ENCODE data around the gene PKP4. TPM values are rescaled to one million over a fixed set of nuclear protein-coding genes. Genes with fewer than 3 reads are reported as not detected.

The PKP4 gene
- total and polyA plus RNA-seq, 11 donors = 17.6 to 66.7 (median 49.0) TPM

DNA sequence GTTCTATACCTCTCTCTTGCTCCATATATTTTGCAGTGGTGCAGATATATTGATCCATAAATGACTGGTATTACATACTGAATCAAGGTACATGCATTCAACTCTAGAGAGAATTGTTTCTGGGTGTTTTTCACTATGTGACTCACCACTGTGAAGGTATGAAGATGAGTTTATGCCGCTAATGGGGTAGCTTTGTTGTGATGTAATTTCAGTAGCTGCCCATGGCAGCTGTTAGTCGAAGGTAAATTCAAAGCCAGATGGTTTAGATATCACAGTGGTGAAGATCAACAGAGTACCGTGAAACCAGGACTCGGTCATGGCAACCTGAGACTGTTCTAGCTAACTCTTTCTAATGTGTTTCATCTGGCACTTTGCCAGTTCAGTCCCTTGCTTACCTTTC is 50.4 kb downstream of the PKP4 start:
- no peaks in the 10 kb centered on the region for H3K27me3 ChIP-seq
- H3K27ac ChIP-seq = no peak overlapping the region
- H3K4me3 ChIP-seq = no peak overlapping the region
- DNase-seq = no peak
- TF ChIP-seq, protein P1, sequence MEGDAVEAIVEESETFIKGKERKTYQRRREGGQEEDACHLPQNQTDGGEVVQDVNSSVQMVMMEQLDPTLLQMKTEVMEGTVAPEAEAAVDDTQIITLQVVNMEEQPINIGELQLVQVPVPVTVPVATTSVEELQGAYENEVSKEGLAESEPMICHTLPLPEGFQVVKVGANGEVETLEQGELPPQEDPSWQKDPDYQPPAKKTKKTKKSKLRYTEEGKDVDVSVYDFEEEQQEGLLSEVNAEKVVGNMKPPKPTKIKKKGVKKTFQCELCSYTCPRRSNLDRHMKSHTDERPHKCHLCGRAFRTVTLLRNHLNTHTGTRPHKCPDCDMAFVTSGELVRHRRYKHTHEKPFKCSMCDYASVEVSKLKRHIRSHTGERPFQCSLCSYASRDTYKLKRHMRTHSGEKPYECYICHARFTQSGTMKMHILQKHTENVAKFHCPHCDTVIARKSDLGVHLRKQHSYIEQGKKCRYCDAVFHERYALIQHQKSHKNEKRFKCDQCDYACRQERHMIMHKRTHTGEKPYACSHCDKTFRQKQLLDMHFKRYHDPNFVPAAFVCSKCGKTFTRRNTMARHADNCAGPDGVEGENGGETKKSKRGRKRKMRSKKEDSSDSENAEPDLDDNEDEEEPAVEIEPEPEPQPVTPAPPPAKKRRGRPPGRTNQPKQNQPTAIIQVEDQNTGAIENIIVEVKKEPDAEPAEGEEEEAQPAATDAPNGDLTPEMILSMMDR (IDR thresholded peaks at IDR 0.05) = no peak
- TF ChIP-seq POLR2A (IDR thresholded peaks at IDR 0.05) = no peak
- peaks cover 0 to 44% (median 15%) of the 10 kb centered on the region in 12 donors for H3K4me1 ChIP-seq
- no peak for ATAC-seq
- 86 to 94% (median 90%) methylated on average over 4 of the region's 4 CpGs for WGBS, 4 donors
- intact Hi-C loops (cut with DNase I) = no loop called here
- H3K9me3 ChIP-seq = no peaks in the 10 kb centered on the region
- no peaks in the 10 kb centered on the region for H3K36me3 ChIP-seq

DNA sequence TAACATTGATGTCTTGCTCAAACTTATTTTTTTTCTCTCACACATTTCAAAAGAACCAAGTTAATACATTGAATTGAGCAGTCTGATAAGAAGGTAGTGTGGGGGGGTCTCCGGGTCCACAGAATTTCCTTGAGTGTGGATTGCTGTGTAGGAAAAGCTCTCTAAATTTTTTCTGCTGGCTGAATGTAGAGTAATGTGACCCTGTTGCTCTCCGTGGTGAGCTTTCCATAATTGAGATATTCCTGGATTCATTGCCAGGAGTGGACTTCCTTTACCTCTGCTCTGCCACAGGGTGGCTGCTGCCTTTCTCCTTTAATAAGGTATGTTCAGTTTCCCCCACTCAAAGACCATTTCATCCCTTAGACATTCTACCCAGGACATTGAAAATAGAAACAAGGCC is 50.9 kb downstream of the PKP4 start:
- H3K27me3 ChIP-seq = no peaks in the 10 kb centered on the region
- intact Hi-C loops (cut with DNase I) = no loop called here
- no peaks in the 10 kb centered on the region for H3K9me3 ChIP-seq
- no peak overlapping the region for H3K27ac ChIP-seq
- H3K4me3 ChIP-seq = no peak overlapping the region
- H3K36me3 ChIP-seq = no peaks in the 10 kb centered on the region
- peaks cover 0 to 39% (median 15%) of the 10 kb centered on the region in 12 donors for H3K4me1 ChIP-seq
- ATAC-seq (no peak), DNase-seq (no peak)
- TF ChIP-seq, protein P1 (IDR thresholded peaks at IDR 0.05) = no peak
- no peak for TF ChIP-seq POLR2A (IDR thresholded peaks at IDR 0.05)
- WGBS, 4 donors = 54 to 75% (median 65%) methylated on average over 2 of the region's 2 CpGs

DNA sequence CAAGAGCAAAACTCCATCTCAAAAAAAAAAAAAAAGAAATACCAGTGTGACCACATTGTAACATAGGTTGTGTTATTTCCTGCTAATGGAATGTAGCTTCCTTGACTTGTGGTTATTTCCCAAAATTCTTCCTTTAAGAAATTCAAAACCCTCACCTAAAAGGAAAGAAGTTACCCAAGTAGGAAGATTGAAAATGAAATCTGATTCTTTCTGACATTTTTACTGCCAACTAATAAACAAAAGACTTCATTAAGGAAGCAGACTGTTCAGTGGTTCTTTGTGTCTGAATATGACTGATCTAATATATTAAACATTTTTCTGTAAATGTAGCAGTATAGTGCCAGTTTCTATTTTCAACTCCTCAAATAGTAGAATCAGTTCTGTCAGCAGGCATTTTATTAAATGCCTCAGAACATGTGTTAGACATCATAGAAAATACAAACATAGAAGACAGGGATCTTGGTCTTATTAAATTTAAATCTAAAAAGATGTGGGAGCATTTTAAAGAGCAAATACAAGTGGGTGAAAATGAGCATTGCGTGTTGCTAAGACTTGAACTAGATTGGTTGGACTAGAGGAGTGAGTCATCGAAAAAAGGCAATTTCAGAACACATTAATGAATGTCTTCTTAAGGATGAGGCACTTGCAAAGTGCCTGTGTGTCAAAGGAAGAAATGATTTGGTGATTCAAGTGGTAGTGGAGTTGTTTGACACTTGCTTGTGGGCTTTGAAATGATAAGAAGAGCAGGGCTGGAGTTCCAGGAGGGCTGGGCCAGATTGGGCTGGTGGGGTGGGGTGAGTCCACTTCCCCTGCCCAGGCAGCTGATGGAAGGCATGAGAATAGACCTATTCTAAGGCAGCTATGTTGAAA is 53.4 kb downstream of the PKP4 start:
- intact Hi-C loops (cut with DNase I) = no loop called here
- Histone ChIP-seq H3K4me3 (no peak overlapping the region), H3K36me3 (peaks cover 0 to 7% (median 0%) of the 10 kb centered on the region in 9 donors), H3K9me3 (no peaks in the 10 kb centered on the region), H3K27ac (no peak overlapping the region), H3K4me1 (peaks cover 0 to 23% (median 9%) of the 10 kb centered on the region in 12 donors), H3K27me3 (no peaks in the 10 kb centered on the region)
- DNase-seq (no peak), ATAC-seq (peak in 3 of 4 donors; percentile 43 to 57 (median 46))
- TF ChIP-seq, protein P1 (IDR thresholded peaks at IDR 0.05) = no peak
- no peak for TF ChIP-seq POLR2A (IDR thresholded peaks at IDR 0.05)
- WGBS, 4 donors = 78 to 93% (median 84%) methylated on average over 2 of the region's 2 CpGs

DNA sequence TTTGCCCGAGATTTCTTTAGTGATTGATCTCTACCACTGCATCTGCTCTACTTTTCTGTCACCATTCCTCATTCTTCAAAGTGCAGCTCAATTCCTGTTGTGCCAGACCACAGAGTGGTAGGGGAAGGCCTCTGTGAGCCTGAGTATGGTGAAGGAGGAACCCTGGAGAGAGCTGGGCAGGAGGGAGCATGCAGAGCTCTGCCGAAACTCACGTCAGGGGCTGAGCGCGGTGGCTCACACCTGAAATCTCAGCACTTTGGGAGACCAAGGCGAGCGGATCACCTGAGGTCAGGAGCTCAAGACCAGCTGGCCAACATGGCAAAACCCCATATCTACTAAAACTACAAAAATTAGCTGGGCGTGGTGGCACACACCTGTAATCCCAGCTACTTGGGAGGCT is 54.1 kb downstream of the PKP4 start:
- peaks cover 0 to 7% (median 0%) of the 10 kb centered on the region in 9 donors for H3K36me3 ChIP-seq
- peaks cover 0 to 16% (median 8%) of the 10 kb centered on the region in 12 donors for H3K4me1 ChIP-seq
- intact Hi-C loops (cut with DNase I) = no loop called here
- no peaks in the 10 kb centered on the region for H3K9me3 ChIP-seq
- TF ChIP-seq, protein P1 (IDR thresholded peaks at IDR 0.05) = no peak
- TF ChIP-seq POLR2A (IDR thresholded peaks at IDR 0.05) = no peak
- H3K4me3 ChIP-seq = no peak overlapping the region
- WGBS, 4 donors = 98 to 100% (median 99%) methylated on average over 8 of the region's 8 CpGs
- no peak overlapping the region for H3K27ac ChIP-seq
- ATAC-seq (no peak), DNase-seq (no peak)
- H3K27me3 ChIP-seq = no peaks in the 10 kb centered on the region
